ENCODE measurements around the gene KIAA1217. TPM values are rescaled to one million over a fixed set of nuclear protein-coding genes. Genes with fewer than 3 reads are reported as not detected.

KIAA1217 gene
- total and polyA plus RNA-seq, 2 of the 4 experiments (the other 2 are of a cell fraction), result 3.4 to 4.4 TPM

DNA sequence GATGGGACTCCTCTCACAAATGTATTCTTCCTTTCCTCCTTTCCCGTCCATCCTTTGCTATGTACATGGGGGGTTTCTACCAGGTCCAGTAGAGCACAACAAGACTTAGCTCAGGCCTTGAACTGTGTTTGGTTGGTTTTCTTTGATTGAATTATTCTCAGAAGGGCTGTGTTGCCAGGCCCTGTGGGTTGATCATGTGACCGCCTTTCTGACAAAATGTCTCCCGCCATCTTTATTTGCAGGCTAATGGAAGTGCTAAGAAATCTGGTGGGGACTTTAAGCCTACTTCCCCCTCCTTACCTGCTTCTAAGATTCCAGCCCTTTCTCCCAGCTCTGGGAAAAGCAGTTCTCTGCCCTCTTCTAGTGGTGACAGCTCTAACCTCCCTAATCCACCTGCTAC lies 336.6 kb downstream of the KIAA1217 start:
- dilution Hi-C loops (cut with HindIII; ENCODE audit: low sequenced_read_pairs, unreplicated experiment), result no loop called here
- Histone ChIP-seq H4K8ac (ENCODE audit: low read depth in 2 of 2, low read length in 2 of 2) (no peak overlapping the region), H3K9ac (ENCODE audit: low read depth, low read length) (no peak overlapping the region), H3K27me3 (ENCODE audit: control insufficient read depth, insufficient read depth, low read length) (no peaks in the 10 kb centered on the region), H3K79me1 (ENCODE audit: low read depth in 1 of 2, low read length in 2 of 2) (no peaks in the 10 kb centered on the region), H3K4me2 (ENCODE audit: low read depth, low read length) (no peak overlapping the region), H3K9me1 (ENCODE audit: insufficient read depth, low read length) (no peaks in the 10 kb centered on the region), H3K36me3 (ENCODE audit: control insufficient read depth, insufficient read depth, low read length) (peaks cover 22% of the 10 kb centered on the region), H3K9me3 (ENCODE audit: control insufficient read depth, insufficient read depth, low read length) (no peaks in the 10 kb centered on the region), H2AFZ (replicated peaks; ENCODE audit: low read length, poor library complexity) (no peak overlapping the region), H3K4me1 (ENCODE audit: control insufficient read depth, insufficient read depth, low read length) (no peaks in the 10 kb centered on the region), H3K56ac (ENCODE audit: extremely low read depth, insufficient read depth, low read length) (no peak overlapping the region), H2BK120ac (ENCODE audit: low read depth, low read length) (no peak overlapping the region), H3K23ac (ENCODE audit: low read depth, low read length) (no peak overlapping the region), H3K14ac (replicated peaks; ENCODE audit: low read depth, low read length) (no peak overlapping the region), H2AK9ac (replicated peaks; ENCODE audit: low read depth, low read length, poor library complexity) (no peak overlapping the region), H3K18ac (ENCODE audit: low read depth, low read length) (no peak overlapping the region), H3K4ac (ENCODE audit: low read depth, low read length) (no peak overlapping the region), H4K5ac (ENCODE audit: low read depth, low read length) (no peak overlapping the region), H4K91ac (ENCODE audit: insufficient read depth, low read depth, low read length) (no peak overlapping the region), H3K27ac (ENCODE audit: insufficient read depth, low read length) (no peak overlapping the region), H2BK20ac (ENCODE audit: low read depth, low read length) (no peak overlapping the region), H2AK5ac (ENCODE audit: low read depth, low read length) (no peak overlapping the region), H4K20me1 (ENCODE audit: insufficient read depth, low read length) (no peaks in the 10 kb centered on the region), H3K4me3 (ENCODE audit: insufficient read depth, low read depth, low read length) (no peak overlapping the region), H2BK15ac (ENCODE audit: low read depth, low read length) (no peak overlapping the region), H2BK5ac (ENCODE audit: low read depth, low read length, poor library complexity, severe bottlenecking) (no peak overlapping the region)
- ChIA-PET POLR2A (ENCODE audit: unreplicated experiment) (no interaction called here), CTCF (no interaction called here)
- TF ChIP-seq, protein P1, sequence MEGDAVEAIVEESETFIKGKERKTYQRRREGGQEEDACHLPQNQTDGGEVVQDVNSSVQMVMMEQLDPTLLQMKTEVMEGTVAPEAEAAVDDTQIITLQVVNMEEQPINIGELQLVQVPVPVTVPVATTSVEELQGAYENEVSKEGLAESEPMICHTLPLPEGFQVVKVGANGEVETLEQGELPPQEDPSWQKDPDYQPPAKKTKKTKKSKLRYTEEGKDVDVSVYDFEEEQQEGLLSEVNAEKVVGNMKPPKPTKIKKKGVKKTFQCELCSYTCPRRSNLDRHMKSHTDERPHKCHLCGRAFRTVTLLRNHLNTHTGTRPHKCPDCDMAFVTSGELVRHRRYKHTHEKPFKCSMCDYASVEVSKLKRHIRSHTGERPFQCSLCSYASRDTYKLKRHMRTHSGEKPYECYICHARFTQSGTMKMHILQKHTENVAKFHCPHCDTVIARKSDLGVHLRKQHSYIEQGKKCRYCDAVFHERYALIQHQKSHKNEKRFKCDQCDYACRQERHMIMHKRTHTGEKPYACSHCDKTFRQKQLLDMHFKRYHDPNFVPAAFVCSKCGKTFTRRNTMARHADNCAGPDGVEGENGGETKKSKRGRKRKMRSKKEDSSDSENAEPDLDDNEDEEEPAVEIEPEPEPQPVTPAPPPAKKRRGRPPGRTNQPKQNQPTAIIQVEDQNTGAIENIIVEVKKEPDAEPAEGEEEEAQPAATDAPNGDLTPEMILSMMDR (conservative IDR thresholded peaks at IDR 0.05; ENCODE audit: low read depth, low read length), result no peak
- no CpG with 5 or more reads among the region's 3 CpGs for WGBS, 2 experiments (ENCODE audit: extremely low coverage in 2 of 2, insufficient read length in 1 of 2)
- in situ Hi-C loops (cut with MboI; ENCODE audit: low sequenced_read_pairs), result no loop called here
- no TSS peak for BruUV-seq (replicated peaks)
- ATAC-seq (ENCODE audit: low read depth) (no peak), DNase-seq (no peak)
- intact Hi-C loops (cut with micrococcal nuclease), result no loop called here
